Measurements from ENCODE around the gene ARHGAP15.

GRCh38 chr2:143736904-143737303 lies 607.7 kb downstream of the ARHGAP15 start:
- TF ChIP-seq CTCF (IDR thresholded peaks at IDR 0.05; ENCODE audit: insufficient read depth, low read depth, low read length) (no peak), EZH2 (IDR thresholded peaks at IDR 0.05; ENCODE audit: insufficient read depth, low read length) (no peak)
